ENCODE measurements around the gene CAPN2.

Gene CAPN2

GRCh38 chr1:223723351-223723904 is 11.1 kb downstream of the CAPN2 start:
- Histone ChIP-seq H4K20me1 (ENCODE audit: insufficient read depth) (no peaks in the 10 kb centered on the region), H3K4me3 (IDR thresholded peaks at IDR 0.05; ENCODE audit: insufficient read depth, low read depth, low read length) (no peak overlapping the region), H3K9ac (no peak overlapping the region), H3K4me2 (no peak overlapping the region), H3K27ac (no peak overlapping the region), H3K79me2 (ENCODE audit: insufficient read depth, low read depth) (0 out of 2 replicates have a peak, but pooled peaks cover 12% of the 10 kb centered on the region), H3K36me3 (ENCODE audit: insufficient read depth) (no peaks in the 10 kb centered on the region; the same call in 1 of the 2 replicates), H3K27me3 (ENCODE audit: insufficient read depth, low read depth) (no peaks in the 10 kb centered on the region), H2AFZ (ENCODE audit: low read depth) (no peak overlapping the region), H3K4me1 (ENCODE audit: low read depth, poor library complexity, severe bottlenecking) (peaks cover 47% of the 10 kb centered on the region)
- no peak for TF ChIP-seq CTCF (conservative IDR thresholded peaks at IDR 0.05; ENCODE audit: low read depth, low read length)

GRCh38 chr1:223724376-223724775 is 12.0 kb downstream of the CAPN2 start:
- Histone ChIP-seq H3K36me3 (ENCODE audit: insufficient read depth) (no peaks in the 10 kb centered on the region; the same call in 1 of the 2 replicates), H3K4me2 (no peak overlapping the region), H3K79me2 (ENCODE audit: insufficient read depth, low read depth) (0 out of 2 replicates have a peak, but pooled peaks cover 12% of the 10 kb centered on the region), H3K9ac (no peak overlapping the region), H3K4me3 (IDR thresholded peaks at IDR 0.05; ENCODE audit: insufficient read depth, low read depth, low read length) (no peak overlapping the region), H3K27me3 (ENCODE audit: insufficient read depth, low read depth) (no peaks in the 10 kb centered on the region), H3K27ac (no peak overlapping the region), H4K20me1 (ENCODE audit: insufficient read depth) (no peaks in the 10 kb centered on the region), H2AFZ (ENCODE audit: low read depth) (no peak overlapping the region), H3K4me1 (ENCODE audit: low read depth, poor library complexity, severe bottlenecking) (peaks cover 47% of the 10 kb centered on the region)
- no peak for TF ChIP-seq CTCF (conservative IDR thresholded peaks at IDR 0.05; ENCODE audit: low read depth, low read length)

- Histone ChIP-seq H3K4me2 (no peak overlapping the region), H3K27me3 (ENCODE audit: insufficient read depth, low read depth) (no peaks in the 10 kb centered on the region), H2AFZ (ENCODE audit: low read depth) (no peak overlapping the region), H4K20me1 (ENCODE audit: insufficient read depth) (no peaks in the 10 kb centered on the region), H3K4me1 (ENCODE audit: low read depth, poor library complexity, severe bottlenecking) (peaks cover 36% of the 10 kb centered on the region), H3K27ac (no peak overlapping the region), H3K9ac (no peak overlapping the region), H3K36me3 (ENCODE audit: insufficient read depth) (no peaks in the 10 kb centered on the region), H3K4me3 (IDR thresholded peaks at IDR 0.05; ENCODE audit: insufficient read depth, low read depth, low read length) (no peak overlapping the region), H3K79me2 (ENCODE audit: insufficient read depth, low read depth) (0 out of 2 replicates have a peak, but pooled peaks cover 12% of the 10 kb centered on the region)
- no peak for TF ChIP-seq CTCF (conservative IDR thresholded peaks at IDR 0.05; ENCODE audit: low read depth, low read length)
These were observed 13.2 kb downstream of the CAPN2 start for GRCh38 chr1:223725578-223725977.

GRCh38 chr1:223726380-223727001 is 14.2 kb downstream of the CAPN2 start:
- Histone ChIP-seq H3K36me3 (ENCODE audit: insufficient read depth) (no peaks in the 10 kb centered on the region), H4K20me1 (ENCODE audit: insufficient read depth) (no peaks in the 10 kb centered on the region), H3K4me1 (ENCODE audit: low read depth, poor library complexity, severe bottlenecking) (peaks cover 27% of the 10 kb centered on the region), H2AFZ (ENCODE audit: low read depth) (peak overlapping the region; percentile 65; the same call in 1 of the 2 replicates), H3K27ac (peak overlapping the region; percentile 82), H3K4me2 (peak overlapping the region; percentile 99), H3K4me3 (IDR thresholded peaks at IDR 0.05; ENCODE audit: insufficient read depth, low read depth, low read length) (peak overlapping the region; percentile 82), H3K79me2 (ENCODE audit: insufficient read depth, low read depth) (0 out of 2 replicates have a peak, but pooled peaks cover 12% of the 10 kb centered on the region), H3K9ac (peak overlapping the region; percentile 54; the same call in 1 of the 2 replicates), H3K27me3 (ENCODE audit: insufficient read depth, low read depth) (no peaks in the 10 kb centered on the region)
- no peak for TF ChIP-seq CTCF (conservative IDR thresholded peaks at IDR 0.05; ENCODE audit: low read depth, low read length)
